Neural cell (in vitro differentiated cells): ENCODE results near the gene POLE. TPM values are rescaled to one million over a fixed set of nuclear protein-coding genes. Genes with fewer than 3 reads are reported as not detected.

Experiments
- H2AFZ ChIP-seq: fragments of 200-600, 300-800 bp; sonication (generic), shearing (Covaris generic); 2 replicates; pipeline ENCODE4 v1.6.0; 2014; ENCODE audit warnings: low read depth, mild to moderate bottlenecking, antibody characterized with exemption, low read length, moderate library complexity
- H3F3A ChIP-seq: fragments of 200-600 bp; shearing (Covaris generic); 2 replicates; pipeline ENCODE4 v1.6.1; 2016; ENCODE audit warnings: mild to moderate bottlenecking, moderate library complexity, mixed read lengths, antibody characterized with exemption, low read length; ENCODE audit not compliant: insufficient read depth, poor library complexity, severe bottlenecking
- H3K27ac ChIP-seq: fragments of 200-600, 300-800 bp; sonication (generic), shearing (Covaris generic); 2 replicates; pipeline ENCODE4 v1.5.1; 2014; ENCODE audit warnings: mild to moderate bottlenecking, low read length, moderate library complexity
- H3K27me3 ChIP-seq: fragments of 300-800, 200-600 bp; sonication (generic), shearing (Covaris generic); 2 replicates; pipeline ENCODE4 v1.6.0; 2014; ENCODE audit warnings: mild to moderate bottlenecking, low read depth, low read length, moderate library complexity; ENCODE audit not compliant: insufficient read depth
- H3K36me3 ChIP-seq: fragments of 300-800, 200-600 bp; sonication (generic), shearing (Covaris generic); 2 replicates; pipeline ENCODE4 v1.5.1; 2014; ENCODE audit warnings: mild to moderate bottlenecking, antibody characterized with exemption, low read length, moderate library complexity; ENCODE audit not compliant: insufficient read depth
- H3K4me2 ChIP-seq: fragments of 300-800, 200-600 bp; sonication (generic), shearing (Covaris generic); 2 replicates; pipeline ENCODE4 v1.6.0; 2014; ENCODE audit warnings: mild to moderate bottlenecking, low read length
- H3K4me3 ChIP-seq: fragments of 300-800, 200-600 bp; sonication (generic), shearing (Covaris generic); 2 replicates; pipeline ENCODE4 v1.5.1; 2014; ENCODE audit warnings: mild to moderate bottlenecking, low read length, moderate library complexity
- H3K79me2 ChIP-seq: fragments of 200-600 bp; shearing (Covaris generic); replicated peaks from 2 replicates; pipeline ENCODE4 v1.6.0; 2014; ENCODE audit warnings: mild to moderate bottlenecking, low read length, moderate library complexity; ENCODE audit not compliant: insufficient read depth
- H3K9ac ChIP-seq: fragments of 300-800, 200-600 bp; sonication (generic), shearing (Covaris generic); 2 replicates; pipeline ENCODE4 v1.6.1; 2016; ENCODE audit warnings: mild to moderate bottlenecking, low read length, mixed read lengths
- H3K9me2 ChIP-seq: fragments of 200-600 bp; shearing (Covaris generic); 2 replicates; pipeline ENCODE4 v1.6.1; 2016; ENCODE audit warnings: mild to moderate bottlenecking, low read length, mixed read lengths; ENCODE audit not compliant: insufficient read depth
- H3K9me3 ChIP-seq: fragments of 200-600, 300-800 bp; sonication (generic), shearing (Covaris generic); 2 replicates; pipeline ENCODE4 v1.6.1; 2016; ENCODE audit warnings: mild to moderate bottlenecking, mixed run types, low read length, moderate library complexity, mixed read lengths
- H4K20me1 ChIP-seq: fragments of 200-600 bp; shearing (Covaris generic); 2 replicates; pipeline ENCODE4 v1.6.1; 2016; ENCODE audit warnings: mild to moderate bottlenecking, mixed run types; ENCODE audit not compliant: insufficient read depth
- EP300 ChIP-seq: fragments of 450-650 bp; conservative IDR thresholded peaks from 2 replicates; pipeline ENCODE4 v1.6.1; 2014; ENCODE audit warnings: antibody characterized with exemption, mild to moderate bottlenecking, moderate library complexity; ENCODE audit not compliant: poor library complexity, severe bottlenecking
- EZH2 ChIP-seq: fragments of 200-600, 300-800 bp; shearing (Covaris generic), sonication (generic); IDR thresholded peaks from 2 replicates; pipeline ENCODE4 v1.6.1; 2014; ENCODE audit warnings: antibody characterized with exemption, low read length, borderline replicate concordance, mild to moderate bottlenecking; ENCODE audit not compliant: insufficient read depth, poor library complexity, severe bottlenecking
- MXI1 ChIP-seq: fragments of 450-650 bp; conservative IDR thresholded peaks from 2 replicates; pipeline ENCODE4 v1.6.1; 2014; ENCODE audit warnings: antibody characterized with exemption, mild to moderate bottlenecking; ENCODE audit not compliant: poor library complexity, severe bottlenecking
- POLR2AphosphoS5 ChIP-seq: IDR thresholded peaks from 2 replicates; pipeline ENCODE4 v1.6.1; 2012
- RAD21 ChIP-seq: fragments of 450-650 bp; conservative IDR thresholded peaks from 2 replicates; pipeline ENCODE4 v1.6.1; 2014; ENCODE audit warnings: antibody characterized with exemption, mild to moderate bottlenecking, moderate library complexity
- SMC3 ChIP-seq: fragments of 450-650 bp; conservative IDR thresholded peaks from 2 replicates; pipeline ENCODE4 v1.6.1; 2014; ENCODE audit warnings: antibody characterized with exemption, mild to moderate bottlenecking, moderate library complexity; ENCODE audit not compliant: poor library complexity
- TAF1 ChIP-seq: IDR thresholded peaks from 2 replicates; pipeline ENCODE4 v1.6.1; 2012; ENCODE audit warnings: low read depth
- polyA plus RNA-seq: library from polyadenylated mRNA; depleted of rRNA; stranded (reverse); fragments of >200 nt; gene quantifications from 2 replicates; pipeline ENCODE4 v1.2.3, GENCODE V29; 2014
- TF ChIP-seq, protein P1 (sequence below): IDR thresholded peaks from 2 replicates; pipeline ENCODE4 v1.6.1; 2012; ENCODE audit warnings: borderline replicate concordance
- TF ChIP-seq, protein P2 (sequence below): fragments of 450-650 bp; IDR thresholded peaks from 2 replicates; pipeline ENCODE4 v1.5.1; 2014; ENCODE audit warnings: antibody characterized with exemption, mild to moderate bottlenecking, moderate library complexity; ENCODE audit not compliant: poor library complexity, severe bottlenecking

POLE gene
- polyA plus RNA-seq, 1 donor from 2014 or later = 8.5 TPM

DNA sequence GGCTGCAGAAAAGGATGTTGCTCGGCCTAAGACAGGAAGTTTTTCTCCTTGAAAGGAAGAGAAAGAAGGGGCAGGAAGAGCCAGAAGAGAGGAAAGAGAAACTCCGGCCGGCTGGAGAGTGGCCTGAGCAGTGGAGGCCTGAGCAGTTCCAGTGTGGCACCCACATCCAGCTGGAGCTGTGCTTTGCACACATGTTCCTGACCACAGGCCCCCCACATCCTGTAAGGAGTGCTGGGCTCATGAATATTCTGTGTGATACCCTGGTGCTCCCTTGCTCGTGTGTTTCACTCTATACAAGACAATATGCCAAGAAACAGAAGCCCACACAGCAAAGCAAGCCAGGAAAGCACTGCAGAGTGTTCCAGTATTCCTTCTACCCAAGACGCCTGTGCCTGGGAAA, 27.1 kb downstream of the POLE start:
- no peak overlapping the region for H2AFZ ChIP-seq
- H3K27ac ChIP-seq = no peak overlapping the region
- no peak overlapping the region for H3K4me3 ChIP-seq
- TF ChIP-seq, protein P1, sequence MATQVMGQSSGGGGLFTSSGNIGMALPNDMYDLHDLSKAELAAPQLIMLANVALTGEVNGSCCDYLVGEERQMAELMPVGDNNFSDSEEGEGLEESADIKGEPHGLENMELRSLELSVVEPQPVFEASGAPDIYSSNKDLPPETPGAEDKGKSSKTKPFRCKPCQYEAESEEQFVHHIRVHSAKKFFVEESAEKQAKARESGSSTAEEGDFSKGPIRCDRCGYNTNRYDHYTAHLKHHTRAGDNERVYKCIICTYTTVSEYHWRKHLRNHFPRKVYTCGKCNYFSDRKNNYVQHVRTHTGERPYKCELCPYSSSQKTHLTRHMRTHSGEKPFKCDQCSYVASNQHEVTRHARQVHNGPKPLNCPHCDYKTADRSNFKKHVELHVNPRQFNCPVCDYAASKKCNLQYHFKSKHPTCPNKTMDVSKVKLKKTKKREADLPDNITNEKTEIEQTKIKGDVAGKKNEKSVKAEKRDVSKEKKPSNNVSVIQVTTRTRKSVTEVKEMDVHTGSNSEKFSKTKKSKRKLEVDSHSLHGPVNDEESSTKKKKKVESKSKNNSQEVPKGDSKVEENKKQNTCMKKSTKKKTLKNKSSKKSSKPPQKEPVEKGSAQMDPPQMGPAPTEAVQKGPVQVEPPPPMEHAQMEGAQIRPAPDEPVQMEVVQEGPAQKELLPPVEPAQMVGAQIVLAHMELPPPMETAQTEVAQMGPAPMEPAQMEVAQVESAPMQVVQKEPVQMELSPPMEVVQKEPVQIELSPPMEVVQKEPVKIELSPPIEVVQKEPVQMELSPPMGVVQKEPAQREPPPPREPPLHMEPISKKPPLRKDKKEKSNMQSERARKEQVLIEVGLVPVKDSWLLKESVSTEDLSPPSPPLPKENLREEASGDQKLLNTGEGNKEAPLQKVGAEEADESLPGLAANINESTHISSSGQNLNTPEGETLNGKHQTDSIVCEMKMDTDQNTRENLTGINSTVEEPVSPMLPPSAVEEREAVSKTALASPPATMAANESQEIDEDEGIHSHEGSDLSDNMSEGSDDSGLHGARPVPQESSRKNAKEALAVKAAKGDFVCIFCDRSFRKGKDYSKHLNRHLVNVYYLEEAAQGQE = no peak
- TF ChIP-seq SMC3 (no peak), RAD21 (no peak), EZH2 (no peak), EP300 (no peak), POLR2AphosphoS5 (no peak), TAF1 (no peak), MXI1 (no peak)
- TF ChIP-seq, protein P2, sequence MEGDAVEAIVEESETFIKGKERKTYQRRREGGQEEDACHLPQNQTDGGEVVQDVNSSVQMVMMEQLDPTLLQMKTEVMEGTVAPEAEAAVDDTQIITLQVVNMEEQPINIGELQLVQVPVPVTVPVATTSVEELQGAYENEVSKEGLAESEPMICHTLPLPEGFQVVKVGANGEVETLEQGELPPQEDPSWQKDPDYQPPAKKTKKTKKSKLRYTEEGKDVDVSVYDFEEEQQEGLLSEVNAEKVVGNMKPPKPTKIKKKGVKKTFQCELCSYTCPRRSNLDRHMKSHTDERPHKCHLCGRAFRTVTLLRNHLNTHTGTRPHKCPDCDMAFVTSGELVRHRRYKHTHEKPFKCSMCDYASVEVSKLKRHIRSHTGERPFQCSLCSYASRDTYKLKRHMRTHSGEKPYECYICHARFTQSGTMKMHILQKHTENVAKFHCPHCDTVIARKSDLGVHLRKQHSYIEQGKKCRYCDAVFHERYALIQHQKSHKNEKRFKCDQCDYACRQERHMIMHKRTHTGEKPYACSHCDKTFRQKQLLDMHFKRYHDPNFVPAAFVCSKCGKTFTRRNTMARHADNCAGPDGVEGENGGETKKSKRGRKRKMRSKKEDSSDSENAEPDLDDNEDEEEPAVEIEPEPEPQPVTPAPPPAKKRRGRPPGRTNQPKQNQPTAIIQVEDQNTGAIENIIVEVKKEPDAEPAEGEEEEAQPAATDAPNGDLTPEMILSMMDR = no peak
- no peaks in the 10 kb centered on the region for H3F3A ChIP-seq
- H3K9me2 ChIP-seq = no peaks in the 10 kb centered on the region
- no peak overlapping the region for H3K4me2 ChIP-seq
- no peaks in the 10 kb centered on the region for H3K79me2 ChIP-seq
- H4K20me1 ChIP-seq = no peaks in the 10 kb centered on the region
- H3K27me3 ChIP-seq = no peaks in the 10 kb centered on the region
- H3K9ac ChIP-seq = no peak overlapping the region
- H3K36me3 ChIP-seq = no peaks in the 10 kb centered on the region
- H3K9me3 ChIP-seq = no peaks in the 10 kb centered on the region

DNA sequence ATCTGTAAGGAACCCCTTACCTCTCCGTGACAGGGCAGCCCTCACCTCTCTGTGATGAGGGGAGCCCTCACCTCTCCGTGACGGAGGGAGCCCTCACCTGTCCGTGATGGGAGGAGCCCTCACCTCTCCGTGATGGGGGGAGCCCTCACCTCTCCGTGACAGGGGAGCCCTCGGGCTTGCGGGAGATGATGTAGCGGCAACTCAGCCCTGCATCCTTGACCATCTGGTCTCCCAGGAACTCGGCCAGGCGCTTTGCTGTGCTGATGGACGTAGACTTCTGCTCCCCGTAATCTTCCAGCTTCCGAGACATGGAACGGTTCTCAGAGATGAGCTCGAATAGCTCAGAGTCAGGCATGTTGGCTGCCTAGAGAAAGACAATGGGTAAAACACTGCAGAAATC, 28.0 kb downstream of the POLE start:
- Histone ChIP-seq H3K79me2 (no peaks in the 10 kb centered on the region), H3K4me3 (no peak overlapping the region), H2AFZ (no peak overlapping the region), H4K20me1 (no peaks in the 10 kb centered on the region), H3K36me3 (no peaks in the 10 kb centered on the region), H3K4me2 (no peak overlapping the region), H3K27me3 (no peaks in the 10 kb centered on the region), H3K9me2 (no peaks in the 10 kb centered on the region), H3K9me3 (no peaks in the 10 kb centered on the region), H3K9ac (no peak overlapping the region), H3F3A (no peaks in the 10 kb centered on the region), H3K27ac (no peak overlapping the region)
- TF ChIP-seq POLR2AphosphoS5 (no peak), SMC3 (no peak), MXI1 (no peak), EZH2 (no peak), TAF1 (no peak), RAD21 (no peak), EP300 (no peak)
- TF ChIP-seq, protein P2 = no peak
- TF ChIP-seq, protein P1 = no peak
